Left hindlimb (tissue), 1 donor: ENCODE data around the gene ATP2B3.

Experiments used
- DNase-seq: peaks from one replicate; pipeline ENCODE4 v3.0.0-alpha.2; 2018

Gene ATP2B3

DNA sequence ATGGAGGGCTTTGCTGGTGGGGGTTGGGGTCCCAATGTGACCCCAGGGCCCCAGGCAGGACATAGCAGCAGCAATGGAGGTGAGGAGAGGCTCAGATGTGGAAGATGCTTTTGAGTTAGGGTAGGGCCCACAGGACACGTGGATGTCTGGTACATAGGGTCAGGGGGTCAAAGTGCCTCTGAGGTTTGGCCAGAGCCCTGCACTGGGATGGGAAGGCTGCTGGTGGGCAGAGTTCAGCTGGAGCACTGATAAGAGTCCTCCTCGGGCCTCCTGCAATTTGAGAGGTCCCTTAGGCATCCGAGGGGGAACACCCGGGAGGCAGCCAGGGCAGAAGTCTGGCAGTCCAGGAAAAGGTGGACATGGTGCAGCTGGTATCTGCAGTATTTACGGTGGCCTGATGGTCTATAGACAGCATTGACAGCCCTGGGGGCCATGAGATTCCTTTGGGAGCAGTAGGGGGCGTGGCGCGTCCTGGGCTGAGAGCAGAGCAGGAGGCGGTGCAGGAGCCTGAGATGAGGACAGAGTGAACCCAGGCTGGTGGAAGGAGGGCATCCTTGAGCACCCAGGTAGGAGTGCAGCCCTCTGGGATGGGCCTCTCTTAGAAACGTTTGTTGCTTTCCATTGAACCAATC is 58.9 kb downstream of the ATP2B3 start:
- no peak for DNase-seq

DNA sequence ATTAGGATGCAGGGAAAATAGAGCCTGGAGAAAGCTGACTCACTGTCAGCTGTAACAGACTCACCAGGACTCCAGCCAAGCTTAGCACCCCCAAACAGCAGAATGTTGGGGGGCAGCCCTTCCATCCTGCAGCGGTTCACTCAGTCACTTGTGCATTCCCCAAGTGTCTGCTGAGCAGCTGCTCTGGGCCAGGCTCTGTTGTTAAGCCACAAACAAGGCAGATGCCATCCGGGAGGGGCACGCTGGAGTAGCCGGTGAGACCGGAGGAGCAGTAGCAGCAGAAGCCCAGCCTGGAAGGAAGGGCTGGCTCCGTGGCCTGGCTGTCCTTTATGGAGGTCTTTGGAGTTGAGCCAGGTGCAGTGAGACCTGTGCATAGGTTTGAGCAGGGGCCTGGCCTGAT is 59.5 kb downstream of the ATP2B3 start:
- DNase-seq = no peak

DNA sequence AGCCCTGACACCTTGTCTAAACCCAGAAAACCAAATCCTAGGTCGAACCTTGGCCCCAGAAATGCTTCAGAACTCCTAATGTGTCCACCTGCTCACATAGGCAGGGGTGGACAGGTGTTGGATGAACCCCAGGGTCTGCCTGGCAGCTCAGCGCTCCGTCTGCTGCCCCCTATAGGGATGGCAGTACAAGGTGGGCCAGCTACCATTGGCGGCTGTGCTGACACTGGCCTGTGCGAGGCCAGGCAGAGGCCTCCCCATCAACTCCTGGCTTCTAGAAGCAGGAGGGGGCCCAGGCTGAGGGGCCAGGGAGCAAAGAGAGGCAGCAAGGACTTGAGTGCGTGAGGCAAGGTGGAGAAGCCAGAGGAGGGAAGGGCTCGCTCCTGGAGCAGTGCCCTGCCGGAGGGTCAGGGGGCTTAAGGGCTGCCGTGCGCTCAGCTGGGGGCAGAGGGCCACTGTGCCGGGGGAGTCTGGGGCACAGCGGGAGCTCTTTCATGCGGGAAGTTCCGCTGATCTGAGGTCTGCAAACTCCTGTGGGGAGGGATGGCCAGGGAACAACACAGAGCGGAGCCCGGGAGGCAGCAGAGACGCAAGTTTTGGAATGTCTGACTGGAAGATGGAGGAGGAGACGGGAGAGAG is 60.9 kb downstream of the ATP2B3 start:
- no peak for DNase-seq

DNA sequence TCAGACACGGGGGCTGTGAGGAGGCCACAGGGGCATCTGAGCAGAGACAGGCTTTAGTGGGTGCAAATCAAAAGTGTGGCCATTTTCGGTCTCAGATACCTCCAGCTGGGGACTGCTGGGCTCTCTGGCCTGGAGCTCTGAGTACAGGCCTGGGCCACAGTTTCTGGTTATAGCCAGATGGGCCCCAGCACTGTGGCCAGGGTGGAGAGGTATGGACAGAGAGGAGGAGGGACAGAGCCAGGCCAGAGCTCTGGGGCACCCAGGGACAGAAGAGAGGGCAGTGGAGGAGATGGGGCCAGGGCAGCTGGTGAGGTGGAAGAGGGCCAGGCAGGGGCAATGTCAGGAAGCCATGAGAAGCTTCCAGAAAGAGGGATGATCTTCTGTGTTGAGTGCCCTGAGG is 61.4 kb downstream of the ATP2B3 start:
- no peak for DNase-seq

DNA sequence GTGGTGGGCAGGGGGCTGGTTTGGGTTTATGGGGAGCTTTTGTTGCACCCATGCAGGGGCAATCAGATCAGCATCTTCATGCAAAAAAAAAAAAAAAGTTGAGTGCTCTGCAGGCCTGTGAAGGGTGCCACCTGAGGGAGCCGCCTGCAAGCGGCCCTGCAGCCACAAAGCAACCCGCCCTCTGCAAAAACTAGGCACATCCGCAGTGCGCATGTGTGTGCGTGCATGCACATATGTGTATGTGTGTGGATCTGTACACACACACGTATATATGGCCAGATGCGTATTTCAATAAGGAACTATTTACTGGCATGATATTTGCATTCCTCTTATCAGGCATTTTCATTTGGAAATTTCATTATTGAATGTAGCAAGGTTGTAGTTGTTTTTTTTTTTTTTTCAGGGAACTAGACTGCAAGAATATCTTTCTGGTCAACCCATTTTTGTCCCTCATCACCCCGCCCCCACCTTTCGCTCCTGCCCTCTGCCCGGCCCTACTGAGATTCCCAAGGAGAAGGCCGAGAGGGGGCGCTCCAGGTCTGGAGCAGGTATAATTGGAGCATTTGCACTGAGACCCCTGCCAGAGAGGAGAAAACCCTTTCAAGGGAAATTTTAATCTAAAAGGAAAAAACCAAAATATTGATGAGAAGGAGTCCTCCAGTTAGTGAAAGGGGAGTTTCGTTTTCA is 63.4 kb downstream of the ATP2B3 start:
- no peak for DNase-seq

DNA sequence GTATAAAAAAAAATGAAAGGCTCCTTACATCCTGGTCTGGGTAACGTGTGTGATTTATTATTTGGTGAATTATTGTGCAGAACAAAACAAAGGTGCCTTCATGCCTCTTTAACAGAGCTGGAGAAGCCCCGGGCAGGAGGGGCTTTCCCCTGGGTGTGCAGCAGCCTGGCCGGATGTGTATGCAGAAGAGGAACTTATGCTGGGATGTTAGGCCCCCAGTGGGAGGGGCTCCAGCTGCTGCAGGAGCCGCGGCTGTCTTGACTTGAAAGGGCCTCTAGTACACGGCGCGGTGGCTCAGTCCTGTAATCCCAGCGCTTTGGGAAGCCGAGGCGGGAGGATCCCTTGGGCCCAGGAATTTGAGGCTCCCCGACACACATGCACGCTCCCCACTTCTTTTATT is 65.5 kb downstream of the ATP2B3 start:
- peak; percentile 67 for DNase-seq

DNA sequence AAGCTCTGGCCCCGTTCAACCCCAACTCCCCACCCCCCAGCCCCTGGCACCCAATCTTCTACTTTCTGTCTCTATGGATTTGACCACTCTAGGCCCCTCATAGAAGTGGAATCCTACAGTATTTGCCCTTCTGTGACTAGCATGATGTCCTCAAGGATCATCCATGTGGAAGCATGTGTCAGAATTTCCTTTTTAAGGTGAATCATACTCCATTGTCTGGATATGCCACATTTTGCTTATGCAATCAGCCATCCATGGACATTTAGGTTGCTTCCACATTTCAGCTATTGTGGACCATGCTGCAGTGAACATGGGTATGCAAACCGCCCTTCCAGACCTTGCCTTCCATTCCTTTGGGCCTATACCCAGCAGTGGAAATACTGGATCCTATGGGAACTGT is 66.0 kb downstream of the ATP2B3 start:
- no peak for DNase-seq

DNA sequence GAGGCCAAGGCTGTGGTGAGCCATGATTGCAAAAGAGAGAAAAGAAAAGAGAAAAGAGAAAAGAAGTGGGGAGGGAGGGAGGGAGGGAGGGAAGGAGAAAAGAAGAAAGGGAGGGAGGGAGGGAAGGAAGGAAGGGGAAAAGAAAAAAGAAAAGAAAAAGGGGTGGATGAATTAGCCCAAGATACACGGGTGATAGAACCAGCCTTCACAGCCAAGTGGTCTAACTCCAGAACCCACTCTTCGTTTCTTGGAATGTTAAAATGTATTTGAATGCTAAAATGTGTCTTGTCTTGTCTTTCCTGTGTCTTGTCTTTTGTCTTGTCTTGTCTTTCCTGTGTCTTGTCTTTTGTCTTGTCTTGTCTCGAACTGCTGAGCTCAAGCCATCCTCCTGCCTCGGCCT is 68.4 kb downstream of the ATP2B3 start:
- DNase-seq = no peak

DNA sequence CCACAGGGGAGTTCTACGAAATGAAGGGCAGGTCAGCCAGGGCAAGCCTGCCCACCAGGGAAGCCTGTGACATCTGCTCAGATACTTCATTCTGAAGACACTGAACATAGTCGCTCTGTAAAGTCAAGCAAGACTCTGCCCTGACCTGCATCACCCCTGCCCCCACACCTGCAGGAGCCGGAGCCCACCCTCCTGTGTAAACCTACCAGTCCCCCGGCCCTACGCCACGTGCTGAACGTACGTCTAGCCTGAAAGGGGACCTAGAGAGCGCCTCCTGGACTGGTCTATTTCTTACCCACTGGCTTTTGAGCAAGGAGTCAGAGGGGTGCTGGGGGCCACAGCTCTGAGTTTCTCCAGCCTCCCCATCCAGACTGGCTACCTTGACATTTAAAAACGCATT is 69.9 kb downstream of the ATP2B3 start:
- no peak for DNase-seq

DNA sequence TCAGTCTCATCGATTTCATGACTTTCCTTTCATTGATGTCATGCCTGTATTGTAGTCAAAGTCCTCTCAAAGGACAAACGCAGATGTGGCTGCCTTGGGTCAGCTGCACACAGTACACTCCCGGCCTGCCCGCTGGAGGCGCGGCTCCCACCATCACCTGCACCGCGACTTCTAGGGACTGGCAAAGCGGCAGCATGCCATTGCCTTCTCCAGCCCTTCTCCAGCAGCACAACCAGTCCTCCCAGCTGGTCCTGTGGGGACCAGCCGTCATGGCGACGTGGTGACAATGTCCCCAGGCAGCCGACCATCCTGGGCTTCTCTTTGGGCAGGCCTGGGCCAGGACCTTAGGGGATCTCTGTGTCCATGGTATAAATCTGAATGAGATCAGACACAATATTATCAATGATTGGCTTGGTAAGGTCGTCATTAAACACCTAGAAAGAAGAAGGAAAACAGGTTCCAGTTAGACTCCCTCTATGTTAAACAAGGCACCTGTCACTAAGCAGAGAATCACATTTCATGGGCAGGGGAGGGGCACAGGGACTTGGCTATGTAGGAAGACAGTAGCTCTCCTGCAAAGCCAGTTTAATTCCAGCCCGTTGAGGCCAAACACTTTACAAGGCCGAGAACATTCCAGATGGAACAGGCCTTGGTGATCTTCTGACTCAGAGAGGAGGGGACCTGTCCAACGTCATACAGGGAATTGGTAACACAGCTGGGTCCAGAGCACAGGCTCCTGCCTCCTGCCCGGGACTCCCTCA is 70.8 kb downstream of the ATP2B3 start:
- no peak for DNase-seq

DNA sequence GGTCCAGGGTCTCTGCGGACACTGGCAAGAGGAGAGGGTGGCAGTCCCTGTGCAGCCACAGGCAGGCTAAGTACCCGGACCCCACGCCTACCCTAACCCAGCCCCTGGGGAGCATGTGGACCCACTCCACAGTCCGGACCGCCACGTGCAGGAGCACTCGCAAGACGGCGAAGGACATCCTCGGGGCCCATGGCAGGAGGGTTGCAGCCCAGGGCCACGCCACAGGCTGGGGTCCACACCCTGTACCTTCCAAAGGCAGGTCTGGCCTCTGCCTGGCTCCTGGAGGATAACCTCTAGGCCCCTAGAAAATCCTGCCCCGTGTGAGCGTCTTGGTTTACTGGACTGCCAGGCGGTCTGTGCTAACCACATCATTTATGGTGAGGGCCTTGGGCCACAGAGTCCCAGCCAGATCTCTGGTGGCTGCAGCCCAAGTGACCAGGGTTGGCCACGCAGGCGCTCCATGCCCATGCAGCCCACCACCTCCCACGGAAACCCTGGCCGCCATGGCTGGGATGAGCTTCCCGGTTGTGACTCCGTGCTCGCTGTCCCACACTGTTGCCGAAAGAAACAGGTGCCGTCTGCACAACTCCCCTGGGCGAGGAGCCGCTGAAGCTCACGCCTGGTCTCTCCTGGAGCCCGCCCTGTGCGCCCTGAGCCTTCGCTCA is 71.5 kb downstream of the ATP2B3 start:
- no peak for DNase-seq

DNA sequence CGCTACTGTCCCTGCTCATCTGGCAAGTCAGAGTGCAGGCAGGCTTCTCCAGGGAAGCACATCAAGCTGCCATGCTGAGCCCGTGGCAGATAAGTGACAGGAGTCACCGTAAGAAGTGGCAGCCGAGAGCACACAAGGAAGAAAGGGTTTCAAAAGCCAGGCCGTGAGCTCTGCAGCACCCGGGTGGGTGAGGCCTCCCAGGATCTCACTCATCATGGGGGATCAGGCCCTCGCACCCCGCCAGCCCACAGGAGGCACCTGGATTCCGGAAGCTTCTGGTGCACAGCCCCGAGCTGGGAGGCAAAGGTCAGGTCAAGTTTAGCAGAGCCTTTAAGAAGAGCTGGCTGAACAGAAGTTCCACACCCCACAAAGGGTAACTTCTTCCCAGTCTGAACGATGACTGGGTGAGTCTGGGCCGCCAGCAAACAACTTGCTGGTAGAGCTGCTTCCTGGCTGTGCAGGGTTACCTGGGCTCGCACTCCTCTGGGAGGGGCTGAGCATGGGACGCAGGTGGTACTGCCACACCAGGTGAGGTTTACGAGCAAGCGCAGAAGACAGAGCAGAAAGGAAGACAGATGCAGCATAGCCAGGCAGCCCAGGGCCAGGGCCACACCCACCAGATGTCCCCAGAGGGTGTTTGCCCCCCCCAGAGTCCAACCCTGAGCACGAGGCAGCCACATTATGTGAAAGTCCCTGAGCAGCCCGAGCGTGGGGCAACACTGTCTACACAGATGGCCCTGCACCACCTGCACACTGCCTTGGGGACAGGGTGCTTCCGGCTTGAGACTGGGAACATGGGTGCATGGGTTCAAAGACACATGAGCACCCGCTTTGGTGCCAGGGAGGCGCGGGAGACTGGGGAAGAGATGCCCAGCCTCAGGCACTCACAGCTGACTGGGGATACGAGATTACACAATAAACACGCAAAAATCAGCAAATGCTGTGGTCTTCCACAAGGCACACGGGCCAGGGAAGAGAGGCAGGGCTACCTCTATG is 73.8 kb downstream of the ATP2B3 start:
- DNase-seq = no peak

DNA sequence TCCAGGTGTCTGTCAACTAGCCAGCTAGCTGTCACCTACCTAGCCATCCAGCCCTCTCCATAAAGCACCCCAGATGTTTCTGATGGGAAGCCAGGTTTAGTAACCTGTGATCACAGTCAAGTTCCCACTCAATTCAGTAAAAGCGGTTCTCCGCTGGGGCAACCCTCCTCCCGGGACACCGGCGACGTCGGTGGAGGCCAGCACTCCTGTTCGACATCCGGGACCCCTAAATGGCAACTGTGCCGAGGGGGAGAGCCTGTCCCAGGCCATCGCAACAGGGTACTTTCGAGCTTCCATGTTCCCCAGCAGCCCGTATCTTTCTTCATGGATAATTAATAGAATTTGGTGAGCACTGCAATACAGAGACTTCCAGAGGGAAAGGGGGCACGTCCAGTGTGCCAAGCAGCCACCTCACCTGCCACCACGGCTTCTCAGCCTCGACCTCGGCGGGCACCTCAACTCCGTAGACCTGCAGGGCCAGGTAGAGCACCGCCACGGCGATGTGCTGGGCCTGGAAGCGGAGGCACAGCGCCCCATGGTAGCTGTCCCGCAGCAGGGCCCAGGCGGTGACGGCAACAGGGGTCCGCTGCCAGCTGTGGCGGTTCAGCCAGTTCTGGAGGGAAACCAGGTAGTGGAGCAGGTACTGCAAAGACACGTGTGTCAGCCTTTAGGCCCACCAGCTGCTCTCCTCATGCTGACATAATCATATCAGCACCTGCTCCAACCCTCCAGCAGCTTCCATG is 74.8 kb downstream of the ATP2B3 start:
- no peak for DNase-seq

DNA sequence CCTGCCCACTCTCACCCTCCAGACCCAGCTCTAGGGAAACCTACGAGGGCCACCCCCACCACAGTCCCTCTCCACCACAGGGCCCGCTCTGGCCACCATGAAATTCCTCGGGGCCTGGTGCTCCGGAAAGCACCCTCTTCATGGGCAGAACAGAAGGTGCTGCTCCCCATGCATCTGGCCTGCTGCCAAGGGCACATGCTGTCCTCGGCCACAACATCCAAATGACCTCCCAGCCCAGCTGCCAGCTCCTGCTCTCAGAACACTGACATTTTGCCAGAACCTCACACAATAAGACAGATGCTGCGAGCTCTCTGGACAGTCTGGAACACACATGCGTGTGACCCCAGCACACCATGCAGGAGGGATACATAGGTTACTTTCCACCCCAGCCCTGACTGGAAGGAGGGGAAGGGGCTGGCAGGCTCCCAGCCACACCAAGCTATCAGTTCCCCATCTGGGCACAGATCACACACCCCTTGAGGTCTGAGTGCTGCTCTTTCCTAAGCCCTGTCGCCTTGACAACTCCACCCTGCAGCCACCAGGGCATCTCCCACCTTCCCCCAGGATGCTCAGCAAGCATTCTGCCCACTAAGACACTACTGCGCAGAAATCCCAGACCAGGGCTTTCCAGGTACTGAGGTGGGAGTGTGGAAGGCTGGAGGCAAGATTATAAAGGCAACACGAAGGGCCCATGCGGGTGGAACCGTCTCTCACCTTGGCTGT is 75.7 kb downstream of the ATP2B3 start:
- no peak for DNase-seq

DNA sequence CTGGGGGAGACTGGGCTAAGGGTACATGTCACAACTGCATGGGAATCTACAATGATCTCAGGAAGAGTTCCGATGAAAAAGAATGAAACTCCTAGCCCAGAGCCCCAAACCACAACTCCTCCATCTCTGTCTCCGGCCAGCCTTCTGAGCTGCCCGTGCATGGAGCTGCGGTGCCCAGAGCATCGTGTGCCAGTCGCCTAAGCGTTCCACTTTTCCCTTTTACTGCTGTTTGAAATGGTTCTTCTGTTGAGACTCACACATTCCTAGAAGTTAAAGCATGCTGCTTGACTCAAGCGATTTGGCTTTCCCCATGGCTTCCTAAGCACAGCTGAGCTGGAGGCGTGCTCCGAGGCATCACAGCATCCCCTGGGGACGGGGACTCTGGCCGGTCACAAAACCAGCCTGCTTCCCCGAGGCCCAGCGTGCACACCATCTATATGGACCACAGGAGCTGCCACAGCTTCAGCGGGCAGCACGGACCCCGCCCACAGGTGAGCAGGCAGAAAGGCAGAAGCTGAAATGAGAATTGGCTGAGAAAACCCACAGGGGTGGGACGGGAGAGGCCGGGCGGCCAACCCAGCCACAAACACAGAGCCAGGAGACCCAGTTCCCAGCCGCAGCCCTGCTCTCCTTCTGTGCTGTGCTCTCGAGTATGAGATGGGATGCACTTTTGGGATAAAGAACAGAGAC is 76.5 kb downstream of the ATP2B3 start:
- DNase-seq = no peak

DNA sequence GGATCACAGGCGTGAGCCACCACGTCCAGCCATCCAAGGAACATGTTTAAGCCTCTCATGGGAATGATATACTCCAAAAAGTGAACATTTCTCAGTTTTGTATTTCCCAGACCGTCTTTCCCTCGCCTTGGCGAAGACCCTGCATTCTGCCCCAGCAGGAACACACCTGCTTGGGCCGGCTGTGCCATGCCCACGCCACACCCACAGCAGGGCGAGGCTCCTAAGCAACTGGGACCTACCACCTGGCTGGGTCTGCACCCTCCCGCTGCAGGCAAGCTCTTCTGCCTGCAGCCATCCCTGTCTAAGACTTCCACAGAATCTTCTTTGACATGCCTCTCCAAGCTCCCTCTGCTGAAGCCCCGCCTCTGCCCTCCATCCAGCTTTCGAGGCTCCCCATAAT is 77.9 kb downstream of the ATP2B3 start:
- no peak for DNase-seq

DNA sequence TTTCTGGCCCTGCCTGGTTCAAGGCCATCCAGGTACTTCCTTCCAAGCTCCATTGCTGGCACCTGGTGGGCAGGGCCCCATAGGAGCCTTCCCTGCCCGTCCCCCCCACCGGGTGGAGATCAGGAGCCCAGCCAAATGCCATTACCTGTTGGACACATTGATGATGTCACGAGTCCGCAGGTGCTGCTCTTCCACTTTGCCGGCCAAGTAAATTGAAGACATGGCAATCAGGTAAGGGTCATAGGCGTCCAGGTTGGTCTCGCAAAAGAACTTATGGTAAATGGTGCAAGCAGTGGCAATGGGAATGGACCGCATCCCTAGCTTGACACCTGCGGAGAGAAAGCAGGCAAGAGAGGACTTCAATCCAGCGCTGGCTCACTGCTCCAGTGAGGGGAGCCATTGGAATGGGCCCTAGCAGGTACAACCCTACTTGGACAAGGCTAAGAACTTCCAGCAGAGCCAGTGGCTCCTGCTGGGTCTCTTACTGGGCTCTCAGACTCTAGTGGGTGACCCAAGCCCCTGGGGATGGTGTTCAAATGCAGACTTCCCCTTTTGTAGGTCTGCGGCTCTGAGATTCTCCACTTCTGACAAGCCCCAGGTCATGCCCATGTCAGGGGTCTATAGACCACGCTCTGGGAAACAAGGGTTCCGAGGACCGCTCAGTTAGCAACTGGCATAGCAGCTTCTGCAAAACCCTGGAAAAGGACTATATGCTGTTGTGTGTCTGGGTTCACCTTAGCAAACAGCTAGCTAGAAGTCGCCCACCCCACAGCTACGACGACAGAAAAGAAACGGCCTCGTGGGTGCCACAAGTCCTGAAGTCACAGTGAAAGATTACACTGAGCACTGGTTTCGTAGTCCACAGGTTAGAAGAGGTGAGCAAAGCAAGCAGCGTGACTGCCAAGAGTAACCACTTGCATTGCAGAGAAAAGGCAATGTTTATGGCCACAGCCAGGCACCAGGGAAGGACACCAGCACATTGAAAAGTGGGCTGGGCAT is 78.7 kb downstream of the ATP2B3 start:
- no peak for DNase-seq

DNA sequence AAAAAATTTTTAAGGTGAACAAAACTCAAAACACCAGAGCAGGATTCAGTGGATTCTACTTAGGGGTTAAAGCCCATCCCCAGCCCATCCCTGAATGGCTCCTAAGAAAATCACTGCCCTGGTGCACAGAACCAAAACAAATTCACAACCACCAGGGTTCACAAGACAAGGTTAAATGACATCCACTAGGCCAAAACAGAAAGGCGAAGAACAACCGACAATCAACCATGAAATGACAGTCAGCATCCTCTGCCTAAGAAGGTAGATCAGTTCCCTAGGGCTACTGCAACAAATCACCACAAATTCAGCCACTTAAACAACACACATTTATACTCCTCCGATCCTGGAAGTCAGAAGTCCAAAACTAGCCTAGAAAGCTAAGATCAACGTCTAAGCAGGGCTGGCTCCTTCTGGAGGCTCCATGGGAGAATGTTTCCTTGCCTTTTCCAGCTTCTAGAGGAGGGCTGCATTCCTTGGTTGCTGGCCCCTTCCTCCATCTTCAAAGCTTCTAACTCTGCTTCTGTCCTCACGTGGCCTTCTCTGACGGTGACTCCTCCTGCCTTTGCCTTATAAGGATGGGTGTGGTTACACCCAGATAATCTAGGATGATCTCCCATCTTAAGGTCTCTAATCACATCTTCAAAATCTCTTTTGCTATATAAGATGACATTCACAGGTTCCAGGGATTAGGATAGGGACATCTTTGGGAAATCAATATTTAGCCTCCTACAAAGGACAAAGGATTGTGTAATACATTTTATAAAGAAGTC is 79.7 kb downstream of the ATP2B3 start:
- DNase-seq = no peak
